CD4-positive, alpha-beta T cell treated with Interleukin-4 for 1 hour (primary cell): Measurements from ENCODE around the gene SERTAD3.

Experiments used
- DNase-seq, 2 donors: peaks; one replicate each; pipeline ENCODE4 v3.0.0-alpha.2; 2020 to 2022

The SERTAD3 gene

GRCh38 chr19:40407714-40408597, 36.2 kb downstream of the SERTAD3 start:
- no peak for DNase-seq

GRCh38 chr19:40403262-40403984, 40.7 kb downstream of the SERTAD3 start:
- peak; percentile 88 for DNase-seq

GRCh38 chr19:40400559-40400958, 43.6 kb downstream of the SERTAD3 start:
- no peak for DNase-seq

- DNase-seq, result peak; percentile 83
Observed at GRCh38 chr19:40398417-40399131, 45.6 kb downstream of the SERTAD3 start.

- DNase-seq, result no peak
Observed at GRCh38 chr19:40397568-40397906, 46.6 kb downstream of the SERTAD3 start.

- DNase-seq, result no peak
Observed at GRCh38 chr19:40396886-40397567, 47.1 kb downstream of the SERTAD3 start.

GRCh38 chr19:40395956-40396355, 48.2 kb downstream of the SERTAD3 start:
- no peak for DNase-seq

GRCh38 chr19:40394816-40395210, 49.3 kb downstream of the SERTAD3 start:
- DNase-seq, result no peak

- DNase-seq, result no peak
Observed at GRCh38 chr19:40393894-40394815, 50.0 kb downstream of the SERTAD3 start.

- no peak for DNase-seq
Observed at GRCh38 chr19:40392894-40393517, 51.1 kb downstream of the SERTAD3 start.

- no peak for DNase-seq
Observed at GRCh38 chr19:40392123-40392522, 52.0 kb downstream of the SERTAD3 start.
